Activated CD8-positive, alpha-beta memory T cell treated with anti-CD3 and anti-CD28 coated beads for 36 hours (primary cell): Measurements from ENCODE around the gene C10orf120. TPM values are rescaled to one million over a fixed set of nuclear protein-coding genes. Genes with fewer than 3 reads are reported as not detected.

Experiments used
- CTCF ChIA-PET: fragments of 350-600 bp; sonication (Branson Sonifier 250); formaldehyde crosslinking; loops from one replicate; lab custom pipeline; 2021; ENCODE audit warnings: antibody characterized with exemption; lab: Charles Lee
- POLR2A ChIA-PET: fragments of 350-600 bp; sonication (Branson Sonifier 250); formaldehyde crosslinking; loops from one replicate; lab custom pipeline; 2021; ENCODE audit warnings: antibody characterized with exemption; lab: Charles Lee
- total RNA-seq, 2 experiments: library from RNA; stranded (reverse); gene quantifications; one replicate each; pipeline ENCODE4 v1.2.3, GENCODE V29; 2021

C10orf120 gene
- total RNA-seq, 2 experiments from 2014 or later = not detected

DNA sequence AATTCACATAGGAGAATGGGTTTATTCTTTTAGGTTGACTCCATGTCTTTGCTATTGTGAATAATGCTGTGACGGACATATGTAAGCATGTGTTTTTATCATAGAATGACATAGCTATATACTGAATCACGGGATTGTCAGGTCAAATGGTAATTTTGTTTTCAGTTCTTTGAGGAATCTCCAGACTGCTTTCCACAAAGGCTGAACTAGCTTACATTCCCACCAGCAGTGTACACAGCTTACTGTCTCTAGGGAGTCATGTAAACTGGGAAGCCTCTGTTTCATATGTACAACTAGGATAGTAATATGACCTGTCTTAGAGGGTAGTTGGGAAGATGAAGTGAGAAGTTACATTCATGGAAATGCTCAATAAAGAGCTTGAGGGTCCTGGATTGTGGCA, 6.8 kb upstream of the C10orf120 start:
- POLR2A ChIA-PET = no interaction called here
- CTCF ChIA-PET = no interaction called here

GRCh38 chr10:122703483-122704448, 4.1 kb upstream of the C10orf120 start:
- ChIA-PET CTCF (interaction anchor here (0.9 to 2.7 kb wide), 3 partner anchors 55 to 405 kb away, joined by 3 to 8 read pairs (median 4); no protein-coding TSS in a partner anchor), POLR2A (no interaction called here)

DNA sequence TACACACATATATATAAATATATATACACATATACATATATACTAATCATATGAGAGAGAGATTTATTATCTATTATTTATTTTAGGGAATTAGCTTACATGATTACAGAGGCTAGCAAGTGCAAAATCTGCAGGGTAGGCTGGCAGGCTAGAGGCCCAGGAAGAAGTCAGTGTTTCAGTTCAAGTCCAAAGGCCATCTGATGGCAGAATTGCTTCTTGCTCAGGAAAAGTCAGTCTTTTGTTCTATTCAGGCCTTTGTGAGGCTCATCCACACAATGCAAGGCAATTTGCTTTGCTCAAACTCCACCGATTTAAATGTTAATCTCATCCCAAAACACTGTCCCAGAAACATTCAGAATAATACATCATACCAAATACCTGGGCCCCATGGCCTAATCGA, 2.6 kb upstream of the C10orf120 start:
- ChIA-PET CTCF (no interaction called here), POLR2A (no interaction called here)

DNA sequence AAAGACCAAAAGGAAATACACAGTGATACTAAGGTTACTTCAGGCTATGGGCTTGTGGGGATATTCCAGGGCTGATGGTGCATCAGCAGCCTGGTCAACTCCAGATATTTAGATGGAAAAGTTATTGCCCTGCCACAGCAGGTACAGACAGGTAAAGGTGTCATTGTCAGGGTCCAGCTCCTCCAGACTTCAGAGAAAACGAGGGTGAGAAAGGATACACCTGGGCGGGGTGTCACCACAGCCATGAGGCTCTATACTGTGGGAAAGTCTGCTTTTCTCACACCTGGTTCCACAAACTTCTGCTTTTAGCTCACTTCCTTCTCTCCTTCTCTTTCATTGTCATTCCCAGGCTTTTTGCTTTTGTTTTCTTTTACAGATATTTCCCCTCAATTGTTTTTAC, 2.0 kb upstream of the C10orf120 start:
- ChIA-PET POLR2A (no interaction called here), CTCF (no interaction called here)

DNA sequence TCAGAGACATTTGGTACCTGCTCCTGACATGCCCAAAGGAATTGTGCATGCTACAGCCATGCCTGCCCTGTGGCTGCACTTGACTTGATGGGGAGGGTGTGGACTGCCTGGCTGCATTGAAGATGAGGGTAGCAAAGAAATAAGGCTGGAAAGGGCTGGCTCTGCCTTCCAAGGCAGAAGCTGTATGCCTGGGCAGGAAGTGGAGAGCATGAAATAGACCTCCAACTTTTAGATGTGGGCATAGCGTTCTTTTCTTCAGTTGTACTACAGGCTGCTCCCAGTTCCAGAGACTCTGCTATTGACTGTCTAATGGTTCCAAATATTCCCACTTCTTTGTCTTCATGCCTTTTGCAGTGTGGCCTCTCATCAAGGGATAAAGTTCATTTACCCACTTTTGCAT, 3.0 kb downstream of the C10orf120 start:
- ChIA-PET POLR2A (no interaction called here), CTCF (no interaction called here)

GRCh38 chr10:122692744-122693143, 6.9 kb downstream of the C10orf120 start:
- CTCF ChIA-PET = no interaction called here
- POLR2A ChIA-PET = no interaction called here

GRCh38 chr10:122689146-122689820, 10.4 kb downstream of the C10orf120 start:
- CTCF ChIA-PET = no interaction called here

DNA sequence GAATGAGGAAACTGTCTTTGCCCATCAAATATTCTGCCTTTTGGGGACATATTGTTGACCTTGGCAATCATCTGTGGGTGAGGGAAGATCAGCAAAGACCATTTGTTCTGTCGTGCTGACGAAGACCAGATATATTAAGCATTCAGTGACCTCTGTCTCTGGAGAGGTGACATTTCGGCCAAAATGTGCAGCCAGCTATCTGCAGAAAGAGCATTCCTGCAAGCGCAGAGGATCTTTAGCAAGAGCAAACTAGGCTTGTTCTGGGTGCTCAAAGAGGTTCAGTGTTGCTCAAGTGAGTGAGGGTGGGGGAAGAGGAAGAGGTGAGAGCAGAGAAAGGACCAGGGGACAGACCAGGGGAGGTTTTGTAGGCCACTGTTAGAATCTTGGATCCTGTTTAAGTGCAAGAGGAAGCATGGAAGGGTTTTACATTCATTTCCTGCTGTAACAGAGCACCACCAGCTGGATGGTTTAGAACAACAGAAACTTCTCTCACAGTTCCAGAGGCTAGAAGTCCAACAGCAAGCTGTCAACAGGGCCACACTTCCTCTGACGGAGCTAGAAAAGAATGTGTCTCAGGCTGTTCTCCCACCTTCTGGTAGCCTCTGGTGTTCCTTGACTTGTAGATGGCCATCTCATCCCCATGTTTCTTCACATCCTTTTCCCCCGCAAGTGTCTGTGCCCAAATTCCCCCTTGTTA, 11.2 kb downstream of the C10orf120 start:
- CTCF ChIA-PET = no interaction called here
- POLR2A ChIA-PET = no interaction called here

More at GRCh38 chr10:122689146-122689820, 10.4 kb downstream of the C10orf120 start:
- POLR2A ChIA-PET = no interaction called here

GRCh38 chr10:122682522-122682921, 17.1 kb downstream of the C10orf120 start:
- CTCF ChIA-PET = no interaction called here
- POLR2A ChIA-PET = no interaction called here

- ChIA-PET POLR2A (no interaction called here), CTCF (no interaction called here)
Observed at GRCh38 chr10:122678266-122678665, 21.4 kb downstream of the C10orf120 start.

GRCh38 chr10:122675278-122675677, 24.4 kb downstream of the C10orf120 start:
- ChIA-PET CTCF (no interaction called here), POLR2A (no interaction called here)

DNA sequence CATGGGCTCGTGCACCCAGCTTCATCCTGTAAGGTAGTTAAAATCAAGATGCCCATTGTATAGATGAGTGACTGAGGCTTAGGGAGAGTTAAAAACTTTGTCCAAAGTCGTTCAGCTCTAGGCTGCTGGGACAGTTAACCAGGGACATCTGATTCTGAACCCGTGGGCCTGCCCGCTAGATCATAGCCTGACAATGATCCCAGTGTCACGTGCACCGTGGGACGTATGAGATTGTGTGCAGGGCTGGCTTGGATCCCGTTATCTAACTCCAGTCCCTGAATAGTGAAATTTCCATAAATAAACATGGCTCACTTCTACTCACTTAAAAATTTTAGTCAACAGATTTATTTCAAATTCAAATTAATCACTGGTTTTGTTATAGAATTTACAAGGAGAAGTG, 24.9 kb downstream of the C10orf120 start:
- CTCF ChIA-PET = no interaction called here
- POLR2A ChIA-PET = no interaction called here

- ChIA-PET POLR2A (no interaction called here), CTCF (no interaction called here)
Observed at GRCh38 chr10:122673731-122674130, 25.9 kb downstream of the C10orf120 start.

DNA sequence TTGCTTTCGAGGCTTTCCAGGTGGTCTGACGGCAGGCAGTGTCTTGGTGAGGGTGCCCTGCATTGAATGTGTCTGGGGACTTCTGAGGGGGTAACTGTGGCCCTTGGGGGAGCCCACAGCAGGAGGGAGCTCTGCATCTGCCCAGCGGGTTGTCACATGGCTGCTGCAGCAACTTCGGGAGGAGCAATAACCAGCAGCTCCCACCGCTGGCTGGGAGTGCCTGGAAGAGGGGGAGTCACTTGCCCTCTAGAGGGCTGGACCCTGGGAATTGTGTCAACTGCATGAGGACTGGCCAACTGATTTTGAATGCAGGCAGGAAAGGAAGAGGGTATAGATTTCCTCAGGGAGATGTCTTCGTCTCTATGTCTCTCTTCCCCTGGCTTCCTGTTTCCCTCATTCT, 26.4 kb downstream of the C10orf120 start:
- CTCF ChIA-PET = no interaction called here

GRCh38 chr10:122672655-122673054, 27.0 kb downstream of the C10orf120 start:
- CTCF ChIA-PET = no interaction called here
- POLR2A ChIA-PET = no interaction called here

More for the DNA sequence above, 26.4 kb downstream of the C10orf120 start:
- POLR2A ChIA-PET = no interaction called here

DNA sequence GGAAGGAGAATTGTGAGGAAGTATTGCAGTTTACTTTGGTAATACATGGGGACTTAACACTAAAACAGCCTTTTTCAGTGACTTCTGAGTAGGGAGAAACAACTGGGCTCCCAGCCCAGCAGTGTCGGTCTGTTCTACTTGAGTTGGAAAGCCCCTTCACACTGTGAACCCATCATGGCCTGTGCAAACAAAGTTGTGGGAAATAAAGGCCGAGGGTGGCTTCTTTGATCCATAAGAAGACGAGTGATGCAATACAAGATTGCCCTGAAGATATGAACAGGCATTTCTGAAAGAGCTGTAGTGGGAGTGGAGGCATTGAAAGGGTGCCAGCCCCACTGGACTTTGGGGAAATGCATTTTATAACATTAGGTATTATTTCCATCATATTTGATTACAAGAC, 28.3 kb downstream of the C10orf120 start:
- POLR2A ChIA-PET = no interaction called here
- CTCF ChIA-PET = no interaction called here

GRCh38 chr10:122669842-122670241, 29.8 kb downstream of the C10orf120 start:
- ChIA-PET CTCF (no interaction called here), POLR2A (no interaction called here)

DNA sequence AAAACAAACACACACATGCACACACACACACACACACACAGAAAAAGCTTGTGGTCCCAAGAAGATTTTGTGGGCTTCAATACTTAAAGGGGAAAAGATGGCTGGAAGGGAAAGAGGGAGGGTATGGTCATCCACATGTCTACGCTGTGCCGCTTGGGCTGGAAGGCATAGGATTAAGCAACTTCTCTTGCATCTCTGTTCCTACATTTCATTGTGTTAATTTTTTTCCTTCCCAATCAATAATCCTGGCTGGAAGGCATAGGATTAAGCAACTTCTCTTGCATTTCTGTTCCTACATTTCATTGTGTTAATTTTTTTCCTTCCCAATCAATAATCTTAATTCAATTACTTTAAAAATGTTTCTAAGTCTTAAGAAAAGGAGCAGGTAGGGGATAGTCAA, 30.6 kb downstream of the C10orf120 start:
- ChIA-PET POLR2A (no interaction called here), CTCF (no interaction called here)

DNA sequence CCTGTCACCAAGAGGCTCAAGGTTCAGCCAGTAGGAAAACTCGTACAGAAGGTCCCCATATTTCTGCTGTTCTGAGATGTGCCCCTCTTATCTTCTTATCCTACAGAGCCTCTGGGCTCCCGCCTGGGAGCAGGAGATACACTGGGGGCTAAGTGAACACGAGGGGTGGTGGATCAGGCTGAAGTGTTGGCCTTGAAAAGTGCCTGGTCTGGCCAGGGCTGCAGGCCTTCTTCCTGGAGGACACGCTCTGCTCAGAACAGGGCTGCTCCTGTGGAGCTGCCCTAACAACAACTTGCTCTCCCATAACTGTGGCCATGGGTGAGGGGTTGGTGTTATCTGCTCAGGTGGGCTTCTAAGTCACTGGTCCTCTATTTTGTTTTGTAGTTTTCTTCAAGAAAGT, 33.7 kb downstream of the C10orf120 start:
- CTCF ChIA-PET = no interaction called here
- POLR2A ChIA-PET = no interaction called here

- CTCF ChIA-PET = no interaction called here
Observed at GRCh38 chr10:122665329-122665860, 34.3 kb downstream of the C10orf120 start.

More at GRCh38 chr10:122665329-122665860, 34.3 kb downstream of the C10orf120 start:
- POLR2A ChIA-PET = no interaction called here
